MM.1S (cell line): ENCODE results near the gene PSME3.

Source experiments
- DNase-seq: peaks from one replicate; pipeline ENCODE4 v3.0.0-alpha.2; 2015
- H2AFZ ChIP-seq: fragments of 300-600 bp; sonication (generic); 2 replicates; pipeline ENCODE4 v1.6.0; 2016; ENCODE audit warnings: antibody characterized with exemption, low read length
- H3F3A ChIP-seq: fragments of 300-600 bp; sonication (generic); 2 replicates; pipeline ENCODE4 v1.6.1; 2016; ENCODE audit warnings: mild to moderate bottlenecking, antibody characterized with exemption, low read length, moderate library complexity, mixed read lengths; ENCODE audit not compliant: insufficient read depth
- H3K27ac ChIP-seq: fragments of 300-600 bp; sonication (generic); 2 replicates; pipeline ENCODE4 v1.5.1; 2016; ENCODE audit warnings: mild to moderate bottlenecking, low read length
- H3K27me3 ChIP-seq: fragments of 300-600 bp; sonication (generic); replicated peaks from 2 replicates; pipeline ENCODE4 v1.6.0; 2016; ENCODE audit warnings: low read length; ENCODE audit not compliant: insufficient read depth
- H3K36me3 ChIP-seq: fragments of 300-600 bp; sonication (generic); replicated peaks from 2 replicates; pipeline ENCODE4 v1.6.1; 2016; ENCODE audit warnings: mild to moderate bottlenecking, low read length, mixed read lengths; ENCODE audit not compliant: insufficient read depth
- H3K4me1 ChIP-seq: fragments of 300-600 bp; sonication (generic); 2 replicates; pipeline ENCODE4 v1.6.1; 2016; ENCODE audit warnings: low read length, mixed read lengths
- H3K4me2 ChIP-seq: fragments of 300-600 bp; sonication (generic); 2 replicates; pipeline ENCODE4 v1.6.0; 2016; ENCODE audit warnings: low read depth, low read length
- H3K4me3 ChIP-seq: fragments of 300-600 bp; sonication (generic); 2 replicates; pipeline ENCODE4 v1.5.1; 2016; ENCODE audit warnings: low read length, mixed read lengths
- H3K79me2 ChIP-seq: fragments of 300-600 bp; sonication (generic); 2 replicates; pipeline ENCODE4 v1.6.1; 2016; ENCODE audit warnings: mixed run types, low read length, mixed read lengths
- H3K9ac ChIP-seq: fragments of 300-600 bp; sonication (generic); 2 replicates; pipeline ENCODE4 v1.6.1; 2016; ENCODE audit warnings: low read length, mixed read lengths
- H3K9me2 ChIP-seq: fragments of 300-600 bp; sonication (generic); replicated peaks from 2 replicates; pipeline ENCODE4 v1.6.1; 2016; ENCODE audit warnings: mild to moderate bottlenecking, low read length, mixed read lengths; ENCODE audit not compliant: insufficient read depth
- H3K9me3 ChIP-seq: fragments of 300-600 bp; sonication (generic); replicated peaks from 2 replicates; pipeline ENCODE4 v1.6.1; 2016; ENCODE audit warnings: mild to moderate bottlenecking, low read length, mixed read lengths; ENCODE audit not compliant: insufficient read depth
- H4K20me1 ChIP-seq: fragments of 300-600 bp; sonication (generic); 2 replicates; pipeline ENCODE4 v1.6.1; 2016; ENCODE audit warnings: mild to moderate bottlenecking, low read length, moderate library complexity, mixed read lengths; ENCODE audit not compliant: insufficient read depth
- CTCF ChIP-seq: fragments of 300-600 bp; sonication (generic); IDR thresholded peaks from 2 replicates; pipeline ENCODE4 v1.5.1; 2016; ENCODE audit warnings: antibody characterized with exemption, low read length, mixed read lengths
- EZH2 ChIP-seq: fragments of 300-600 bp; sonication (generic); optimal IDR thresholded peaks from 2 replicates; pipeline ENCODE3; 2017; ENCODE audit warnings: low read depth, mild to moderate bottlenecking, antibody characterized with exemption, low read length, mixed read lengths
- EZH2phosphoT487 ChIP-seq: fragments of 300-600 bp; sonication (generic); IDR thresholded peaks from 2 replicates; pipeline ENCODE4 v1.6.1; 2018; ENCODE audit warnings: antibody characterized with exemption, low read length

Gene PSME3

GRCh38 chr17:42886283-42887176 is 53.3 kb downstream of the PSME3 start:
- H3K9me2 ChIP-seq: no peaks in the 10 kb centered on the region
- H3F3A ChIP-seq: no peaks in the 10 kb centered on the region
- H3K4me1 ChIP-seq: no peaks in the 10 kb centered on the region
- DNase-seq: no peak
- H2AFZ ChIP-seq: no peak overlapping the region
- H3K4me2 ChIP-seq: no peak overlapping the region
- no peak overlapping the region for H3K4me3 ChIP-seq
- no peak for TF ChIP-seq CTCF
- TF ChIP-seq EZH2: no peak
- TF ChIP-seq EZH2phosphoT487: no peak
- no peaks in the 10 kb centered on the region for H3K27me3 ChIP-seq
- H3K79me2 ChIP-seq: no peaks in the 10 kb centered on the region
- no peak overlapping the region for H3K9ac ChIP-seq
- H4K20me1 ChIP-seq: no peaks in the 10 kb centered on the region
- H3K36me3 ChIP-seq: no peaks in the 10 kb centered on the region
- H3K9me3 ChIP-seq: no peaks in the 10 kb centered on the region
- H3K27ac ChIP-seq: no peak overlapping the region

- H3K79me2 ChIP-seq: no peaks in the 10 kb centered on the region
- no peaks in the 10 kb centered on the region for H3K9me3 ChIP-seq
- no peaks in the 10 kb centered on the region for H3K36me3 ChIP-seq
- H2AFZ ChIP-seq: no peak overlapping the region
- H3K4me2 ChIP-seq: no peak overlapping the region
- no peaks in the 10 kb centered on the region for H3K9me2 ChIP-seq
- H3F3A ChIP-seq: no peaks in the 10 kb centered on the region
- H3K9ac ChIP-seq: no peak overlapping the region
- H4K20me1 ChIP-seq: no peaks in the 10 kb centered on the region
- H3K4me3 ChIP-seq: no peak overlapping the region
- H3K27me3 ChIP-seq: no peaks in the 10 kb centered on the region
- no peak for TF ChIP-seq CTCF
- no peak overlapping the region for H3K27ac ChIP-seq
- H3K4me1 ChIP-seq: peaks cover 6% of the 10 kb centered on the region; the same call in 1 of the 2 replicates
- DNase-seq: no peak
Measured at GRCh38 chr17:42889809-42890208, 56.6 kb downstream of the PSME3 start.

- Histone ChIP-seq H3K4me1 (peaks cover 6% of the 10 kb centered on the region; the same call in 1 of the 2 replicates), H3F3A (no peaks in the 10 kb centered on the region), H4K20me1 (no peaks in the 10 kb centered on the region), H3K4me2 (no peak overlapping the region), H3K9me3 (no peaks in the 10 kb centered on the region), H3K79me2 (no peaks in the 10 kb centered on the region), H3K27ac (no peak overlapping the region), H3K9me2 (no peaks in the 10 kb centered on the region), H2AFZ (no peak overlapping the region), H3K4me3 (no peak overlapping the region), H3K27me3 (no peaks in the 10 kb centered on the region), H3K9ac (no peak overlapping the region), H3K36me3 (no peaks in the 10 kb centered on the region)
- DNase-seq: no peak
- TF ChIP-seq EZH2 (no peak), EZH2phosphoT487 (no peak), CTCF (no peak)
Measured at GRCh38 chr17:42891539-42892152, 58.4 kb downstream of the PSME3 start.
